ENCODE measurements around the gene OR1I1.
"Not testable (repeated sequence)": the region's sequence is repeated elsewhere in the genome, so short reads cannot be mapped to it uniquely, and the experiment has no call there.

OR1I1 gene
- total RNA-seq = 0 to 0.13 (median 0) reads per million in 18 experiments

DNA sequence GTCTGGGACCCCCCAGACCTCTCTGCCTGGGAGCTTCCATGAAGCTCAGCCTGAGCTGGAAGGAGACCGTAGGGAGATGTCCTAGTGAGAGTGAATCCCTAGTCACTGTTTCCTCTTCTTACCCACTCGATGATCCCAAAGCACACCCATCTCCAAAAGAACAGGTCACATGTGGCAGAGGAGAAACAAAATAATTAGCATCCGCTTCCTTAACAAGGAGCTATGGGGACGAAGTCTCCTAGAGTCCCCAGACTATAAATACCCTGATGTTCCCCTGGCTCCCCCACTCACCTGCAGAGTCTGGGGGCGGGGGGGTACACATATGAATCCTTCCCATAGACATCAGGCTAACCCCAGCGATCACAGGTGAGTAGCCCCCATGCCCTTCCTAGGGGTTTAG lies at the start of gene OR1I1:
TSS of gene OR1I1 (plus strand) at position 301 of the 400 bp plus-strand sequence. CDS start 4,855 bp downstream, outside the sequence.
- DNase-seq = no peak

DNA sequence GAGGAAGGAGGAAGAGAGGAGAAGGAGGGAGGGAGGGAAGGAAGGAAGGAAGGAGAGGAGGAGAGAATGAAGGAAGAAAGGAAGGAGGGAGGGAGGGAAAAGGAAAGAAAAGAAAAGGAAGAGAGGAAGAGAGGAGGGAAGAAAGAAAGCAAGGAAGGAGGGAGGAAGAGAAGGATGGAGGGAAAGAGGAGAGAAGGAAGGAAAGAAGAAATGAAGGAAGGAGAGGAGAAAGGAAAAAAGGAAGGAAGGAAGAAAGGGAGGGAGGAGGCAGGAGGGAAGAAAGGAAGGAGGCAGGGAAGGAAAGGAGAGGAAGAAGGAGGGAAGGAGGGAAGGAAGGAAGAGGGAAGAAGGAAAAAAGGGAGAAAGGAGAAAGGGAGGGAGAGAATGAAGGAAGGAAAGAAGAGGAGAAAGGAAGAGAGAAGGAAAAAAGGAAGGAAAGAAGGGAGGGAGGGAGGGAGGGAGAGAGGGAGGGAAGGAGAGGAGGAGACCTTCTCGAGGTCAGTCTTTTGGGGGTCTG lies 46.2 kb upstream of the OR1I1 start:
- DNase-seq = no peak

- no peak for DNase-seq
Observed at GRCh38 chr19:15037586-15037985, 44.4 kb upstream of the OR1I1 start.

DNA sequence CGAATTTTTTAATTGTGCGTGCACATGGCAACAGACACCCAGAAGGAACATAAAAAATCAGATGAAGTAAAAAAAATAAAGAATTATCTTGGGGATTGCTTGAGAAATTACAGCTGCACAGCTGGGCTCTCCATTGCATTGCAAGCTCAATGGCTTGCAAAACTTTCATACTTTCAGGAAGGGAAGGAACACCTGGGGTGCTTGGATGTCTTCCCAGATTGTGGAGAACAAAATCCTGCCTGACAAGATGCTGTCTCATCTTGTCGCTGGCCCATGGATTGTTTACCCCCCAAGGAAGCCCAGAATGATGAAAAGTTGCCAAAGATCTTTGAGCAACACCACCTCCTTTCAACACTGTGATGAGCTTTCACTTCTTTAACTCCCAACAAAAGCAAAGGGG lies 43.7 kb upstream of the OR1I1 start:
- no peak for DNase-seq

DNA sequence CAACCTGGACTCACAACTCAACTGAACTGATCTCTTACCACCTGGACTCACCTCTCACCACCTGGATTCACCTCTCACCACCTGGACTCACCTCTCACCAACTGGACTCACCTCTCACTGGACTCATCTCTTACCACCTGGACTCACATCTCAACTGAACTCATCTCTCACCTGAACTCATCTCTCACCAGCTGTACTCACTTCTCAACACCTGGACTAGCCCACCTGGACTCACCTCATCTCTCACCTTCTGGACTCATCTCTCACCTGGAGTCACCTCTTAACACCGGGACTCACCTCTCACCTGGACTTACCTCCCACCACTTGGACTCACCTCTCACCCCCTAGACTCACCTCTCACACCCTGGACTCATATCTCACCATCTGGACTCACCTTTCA lies 40.0 kb upstream of the OR1I1 start:
- DNase-seq = no peak

DNA sequence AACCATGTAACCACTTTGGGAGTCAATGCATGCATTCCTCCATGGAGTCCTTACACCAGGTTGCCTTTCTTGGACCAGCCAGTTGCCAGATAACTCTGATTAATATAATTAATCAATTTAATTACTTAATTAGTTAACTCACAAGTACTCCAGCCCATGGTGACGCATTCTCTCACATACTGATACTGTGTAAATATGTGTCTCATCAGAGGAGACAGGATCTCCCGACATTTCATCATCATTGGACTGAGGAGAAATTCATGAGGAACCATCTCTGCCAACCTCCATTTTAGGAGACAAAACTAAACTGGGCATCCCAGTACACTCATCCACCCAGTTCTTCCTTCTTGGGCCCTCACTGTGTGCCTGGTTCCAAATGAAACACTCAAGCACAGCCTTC lies 39.2 kb upstream of the OR1I1 start:
- no peak for DNase-seq

DNA sequence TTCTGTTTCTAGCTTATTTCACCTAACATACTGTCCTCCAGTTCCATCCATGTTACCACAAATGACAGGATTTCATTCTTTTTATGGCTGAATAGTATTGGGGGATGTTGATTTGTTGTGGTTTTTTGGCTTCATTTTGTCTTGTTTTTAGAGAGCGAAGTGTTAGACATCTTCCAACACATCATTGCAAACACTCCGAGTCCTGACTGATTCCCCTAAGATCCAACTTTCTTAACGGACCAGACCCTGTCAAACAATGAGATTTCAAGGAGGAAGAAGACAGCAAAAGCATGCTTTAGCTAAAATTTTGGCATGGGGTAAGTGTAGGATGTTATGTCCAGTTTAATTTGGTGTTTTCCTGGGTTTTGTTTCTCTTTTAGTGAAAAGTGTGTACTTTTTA lies 36.5 kb upstream of the OR1I1 start:
- DNase-seq = no peak

GRCh38 chr19:15047680-15048079 lies 34.3 kb upstream of the OR1I1 start:
- DNase-seq = no peak

- no peak for DNase-seq
Observed at GRCh38 chr19:15048128-15048527, 33.9 kb upstream of the OR1I1 start.

- DNase-seq = no peak
Observed at GRCh38 chr19:15048885-15049541, 33.0 kb upstream of the OR1I1 start, which contains the start of gene CASP14. Gene CASP14, plus strand, starts transcription at chr19:15049480. Its CDS starts 2,772 bp downstream, at chr19:15052252.

DNA sequence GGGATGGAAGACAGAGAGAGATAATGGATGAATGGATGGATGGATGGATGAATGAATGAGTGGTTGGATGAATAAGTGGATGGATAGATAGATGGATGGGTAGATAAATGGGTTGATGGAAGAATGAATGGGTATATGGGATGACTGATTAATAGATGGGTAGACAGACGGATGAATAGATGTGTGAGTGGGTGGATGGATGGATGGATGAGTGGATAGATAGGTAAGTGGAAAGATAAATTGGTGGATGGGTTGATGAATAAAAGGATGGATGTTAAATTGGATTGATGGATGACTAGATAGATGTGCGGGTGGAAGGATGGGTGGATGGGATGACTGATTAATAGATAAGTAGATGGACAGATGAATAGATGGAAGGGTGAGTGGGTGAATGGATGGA lies 31.4 kb upstream of the OR1I1 start:
- DNase-seq = no peak

DNA sequence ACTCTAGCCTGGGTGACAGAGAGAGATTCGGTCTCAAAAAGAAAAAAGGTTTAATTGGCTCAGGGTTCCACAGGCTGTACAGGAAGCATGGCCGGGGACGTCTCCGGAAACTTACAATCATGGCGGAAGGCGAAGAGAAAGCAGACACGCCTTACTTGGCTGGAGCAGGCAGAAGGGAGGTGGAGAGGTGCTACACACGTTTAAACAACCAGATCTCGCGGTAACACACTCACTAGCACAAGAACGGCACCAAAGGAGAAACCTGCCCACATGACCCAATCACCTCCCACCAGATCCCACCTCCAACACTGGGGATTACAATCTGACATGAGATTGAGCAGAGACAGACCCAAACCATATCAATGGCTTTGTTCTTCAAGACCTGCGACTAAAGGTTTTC lies 20.0 kb upstream of the OR1I1 start:
- no peak for DNase-seq

DNA sequence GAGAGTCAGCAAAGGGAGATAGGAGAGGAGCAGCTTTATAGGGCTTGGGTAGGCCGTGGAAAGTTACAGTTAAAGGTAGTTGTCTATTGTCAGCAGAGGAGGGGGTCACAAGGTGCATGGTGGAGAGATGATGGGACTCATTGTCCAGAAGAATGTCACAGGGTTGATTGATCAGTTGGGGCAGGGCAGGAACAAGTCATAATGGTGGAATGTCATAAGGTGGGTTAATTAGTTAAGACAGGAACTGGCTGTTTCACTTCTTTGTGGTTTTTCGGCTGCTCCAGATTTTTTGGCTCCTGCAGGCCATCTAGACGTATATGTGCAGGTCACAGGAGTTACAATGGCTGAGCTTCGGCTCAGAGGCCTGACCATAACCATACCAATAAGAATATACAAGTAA lies 11.6 kb upstream of the OR1I1 start:
- not testable (repeated sequence) for DNase-seq

DNA sequence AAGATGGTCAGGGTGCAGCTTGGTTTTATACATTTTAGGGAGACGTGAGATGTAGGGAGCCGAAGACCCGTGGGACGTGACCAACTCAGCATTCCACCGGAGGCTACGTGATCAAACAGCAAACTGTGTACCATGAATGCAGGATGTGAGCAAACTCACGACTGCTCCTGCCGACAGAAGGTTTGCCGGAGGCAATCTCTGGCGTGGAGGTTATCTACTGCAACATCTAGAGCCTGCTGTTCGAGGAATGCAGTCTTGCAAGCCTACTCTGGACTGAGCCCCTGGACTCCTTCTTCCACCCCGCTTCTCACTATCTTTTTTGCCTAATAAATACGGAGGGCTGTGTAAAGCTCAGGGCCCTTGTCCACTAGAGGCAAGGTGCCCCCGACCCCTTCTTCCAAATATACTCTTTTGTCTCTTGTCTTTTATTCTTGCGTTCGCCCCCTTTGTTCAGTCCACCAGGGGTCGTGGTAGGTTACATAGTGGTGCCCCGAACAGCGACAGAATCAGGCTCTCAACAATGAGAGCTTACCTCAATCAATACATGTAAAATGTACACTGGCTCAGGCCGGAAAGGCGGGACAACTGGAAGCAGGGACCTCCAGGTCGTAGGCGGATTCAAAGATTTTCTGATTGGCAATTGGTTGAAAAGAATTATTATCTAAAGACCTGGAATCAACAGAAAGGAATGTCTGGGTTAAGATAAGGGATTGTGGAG lies 8.9 kb upstream of the OR1I1 start:
- DNase-seq = no peak

- no peak for DNase-seq
Observed at GRCh38 chr19:15074371-15074770, 7.6 kb upstream of the OR1I1 start.

- no peak for DNase-seq
Observed at GRCh38 chr19:15075806-15076205, 6.2 kb upstream of the OR1I1 start.

DNA sequence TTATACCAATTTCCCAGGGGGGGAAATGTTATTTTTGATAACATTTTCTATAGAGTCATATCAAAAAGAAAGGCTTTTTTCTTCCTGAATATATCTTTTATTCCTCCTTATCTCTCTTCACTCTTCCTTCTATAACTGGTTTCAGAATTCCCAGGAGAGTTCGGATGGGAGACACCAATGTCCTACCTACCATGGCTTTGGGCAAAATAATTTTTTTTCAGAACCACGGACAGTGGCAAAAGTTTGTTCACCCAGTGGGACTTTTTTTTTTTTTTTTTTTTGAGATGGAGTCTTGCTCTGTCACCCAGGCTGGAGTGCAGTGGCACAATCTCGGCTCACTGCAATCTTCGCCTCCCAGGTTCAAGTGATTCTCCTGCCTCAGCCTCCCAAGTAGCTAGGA lies 2.0 kb upstream of the OR1I1 start:
- not testable (repeated sequence) for DNase-seq

GRCh38 chr19:15087182-15087581 lies 5.2 kb downstream of the OR1I1 start:
- no peak for DNase-seq

GRCh38 chr19:15091918-15092753 lies 10.1 kb downstream of the OR1I1 start:
- DNase-seq = peak; percentile 64 to 84

DNA sequence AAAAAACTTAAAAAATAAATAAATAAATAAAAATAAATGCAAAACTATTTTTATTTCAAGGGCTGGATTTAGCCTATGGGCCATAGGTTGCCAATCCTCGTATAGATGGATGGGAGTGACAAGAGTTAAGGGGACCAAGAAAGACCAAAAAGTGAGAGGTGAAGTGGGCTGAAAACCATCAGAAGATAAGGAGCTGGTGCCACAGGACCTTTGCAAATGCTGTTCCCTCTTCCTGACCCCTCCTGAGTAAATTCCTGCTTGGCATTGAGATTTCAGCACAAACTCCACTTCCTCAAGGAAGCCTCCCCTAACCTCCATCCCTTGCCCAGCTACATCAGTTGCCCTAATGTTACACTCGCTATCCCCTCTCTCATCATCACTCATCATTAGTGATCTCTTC lies 11.0 kb downstream of the OR1I1 start:
- DNase-seq = no peak

DNA sequence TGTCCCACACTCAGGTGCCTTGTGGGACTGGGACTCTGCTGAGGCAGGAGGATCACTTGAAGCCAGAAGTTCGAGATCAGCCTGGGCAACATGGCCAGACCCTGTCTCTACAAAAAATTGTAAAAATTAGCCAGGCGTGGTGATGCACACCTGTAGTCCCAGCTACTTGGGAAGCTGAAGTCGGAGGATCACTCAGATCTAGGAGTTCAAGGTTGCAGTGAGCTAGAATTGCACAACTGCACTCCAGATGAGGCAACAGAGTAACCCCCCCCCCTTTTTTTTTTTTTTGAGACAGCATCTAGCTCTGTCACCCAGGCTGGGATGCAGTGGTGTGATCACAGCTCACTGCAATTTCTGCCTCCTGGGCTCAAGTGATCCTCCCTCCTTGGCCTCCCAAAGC lies 14.2 kb downstream of the OR1I1 start:
- no peak for DNase-seq

GRCh38 chr19:15097980-15098379 lies 16.0 kb downstream of the OR1I1 start:
- not testable (repeated sequence) for DNase-seq

DNA sequence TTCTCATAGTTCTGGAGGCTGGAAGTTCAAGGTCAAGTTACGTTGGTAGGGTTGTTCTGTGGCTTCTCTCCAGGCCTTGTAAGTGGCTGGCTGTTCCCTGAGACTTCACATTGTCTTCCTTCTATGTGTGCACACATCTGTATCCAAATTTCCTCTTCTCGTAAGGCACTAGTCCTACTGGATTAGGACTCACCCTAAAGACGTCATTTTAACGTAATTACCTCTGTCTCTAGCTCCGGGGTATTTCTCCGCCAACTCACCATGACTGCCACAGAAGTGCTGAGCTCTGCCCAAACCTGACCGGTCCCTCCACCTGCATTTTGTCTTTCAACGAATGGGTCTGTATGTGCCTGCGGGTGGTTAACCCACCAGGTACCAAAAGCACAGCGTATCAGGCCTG lies 16.4 kb downstream of the OR1I1 start:
- DNase-seq = no peak
